Effector memory CD4-positive, alpha-beta T cell (primary cell): Measurements from ENCODE around the gene TOR3A.

Source experiments
- DNase-seq, 3 donors: peaks; one replicate each; pipeline ENCODE4 v3.0.0-alpha.2; 2020
- H3K27ac ChIP-seq: 2 replicates; pipeline ENCODE4 v1.7.0; 2013; ENCODE audit warnings: mild to moderate bottlenecking, low read length, moderate library complexity; ENCODE audit not compliant: insufficient read depth, poor library complexity, severe bottlenecking
- H3K27me3 ChIP-seq: replicated peaks from 2 replicates; pipeline ENCODE4 v1.7.0; 2013; ENCODE audit warnings: mild to moderate bottlenecking, low read length; ENCODE audit not compliant: insufficient read depth, control insufficient read depth, poor library complexity, severe bottlenecking
- H3K36me3 ChIP-seq: 2 replicates; pipeline ENCODE4 v1.7.0; 2013; ENCODE audit warnings: mild to moderate bottlenecking, low read length, moderate library complexity; ENCODE audit not compliant: control insufficient read depth, insufficient read depth
- H3K4me1 ChIP-seq: 2 replicates; pipeline ENCODE4 v1.7.0; 2013; ENCODE audit warnings: low read length, mild to moderate bottlenecking; ENCODE audit not compliant: control insufficient read depth, insufficient read depth, poor library complexity, severe bottlenecking
- H3K4me3 ChIP-seq: 2 replicates; pipeline ENCODE4 v1.7.0; 2013; ENCODE audit warnings: low read length, low read depth, mild to moderate bottlenecking; ENCODE audit not compliant: insufficient read depth, poor library complexity, severe bottlenecking
- H3K9me3 ChIP-seq: 2 replicates; pipeline ENCODE4 v1.7.0; 2013; ENCODE audit warnings: mild to moderate bottlenecking, low read length, moderate library complexity; ENCODE audit not compliant: control insufficient read depth

The TOR3A gene

GRCh38 chr1:179104611-179105250 lies 22.9 kb downstream of the TOR3A start:
- H3K27me3 ChIP-seq = no peaks in the 10 kb centered on the region
- H3K9me3 ChIP-seq = no peaks in the 10 kb centered on the region
- no peaks in the 10 kb centered on the region for H3K4me1 ChIP-seq
- H3K27ac ChIP-seq = no peak overlapping the region
- peaks cover 16% of the 10 kb centered on the region for H3K36me3 ChIP-seq
- DNase-seq = no peak
- H3K4me3 ChIP-seq = no peak overlapping the region

- H3K27ac ChIP-seq = no peak overlapping the region
- H3K36me3 ChIP-seq = peaks cover 23% of the 10 kb centered on the region
- H3K9me3 ChIP-seq = no peaks in the 10 kb centered on the region
- H3K27me3 ChIP-seq = no peaks in the 10 kb centered on the region
- no peak overlapping the region for H3K4me3 ChIP-seq
- DNase-seq = no peak
- H3K4me1 ChIP-seq = no peaks in the 10 kb centered on the region
These were observed 23.5 kb downstream of the TOR3A start for GRCh38 chr1:179105393-179105792.

GRCh38 chr1:179107706-179108629 lies 26.1 kb downstream of the TOR3A start:
- Histone ChIP-seq H3K4me3 (no peak overlapping the region), H3K36me3 (peaks cover 31% of the 10 kb centered on the region), H3K27ac (no peak overlapping the region), H3K27me3 (no peaks in the 10 kb centered on the region), H3K9me3 (no peaks in the 10 kb centered on the region), H3K4me1 (no peaks in the 10 kb centered on the region)
- no peak for DNase-seq

- no peaks in the 10 kb centered on the region for H3K4me1 ChIP-seq
- H3K4me3 ChIP-seq = no peak overlapping the region
- H3K36me3 ChIP-seq = peaks cover 31% of the 10 kb centered on the region
- no peak overlapping the region for H3K27ac ChIP-seq
- H3K27me3 ChIP-seq = no peaks in the 10 kb centered on the region
- no peak for DNase-seq
- H3K9me3 ChIP-seq = no peaks in the 10 kb centered on the region
These were observed 26.8 kb downstream of the TOR3A start for GRCh38 chr1:179108644-179109043.

GRCh38 chr1:179115181-179115580 lies 33.3 kb downstream of the TOR3A start:
- DNase-seq = no peak
- Histone ChIP-seq H3K27me3 (no peaks in the 10 kb centered on the region), H3K27ac (no peak overlapping the region), H3K9me3 (no peaks in the 10 kb centered on the region), H3K4me3 (no peak overlapping the region), H3K36me3 (peaks cover 21% of the 10 kb centered on the region), H3K4me1 (no peaks in the 10 kb centered on the region)

- Histone ChIP-seq H3K36me3 (peaks cover 10% of the 10 kb centered on the region), H3K9me3 (no peaks in the 10 kb centered on the region), H3K4me3 (no peak overlapping the region), H3K27ac (no peak overlapping the region), H3K27me3 (no peaks in the 10 kb centered on the region), H3K4me1 (no peaks in the 10 kb centered on the region)
- no peak for DNase-seq
These were observed 37.6 kb downstream of the TOR3A start for GRCh38 chr1:179119513-179119912.

- no peaks in the 10 kb centered on the region for H3K4me1 ChIP-seq
- H3K27me3 ChIP-seq = no peaks in the 10 kb centered on the region
- no peak overlapping the region for H3K27ac ChIP-seq
- H3K9me3 ChIP-seq = no peaks in the 10 kb centered on the region
- peaks cover 10% of the 10 kb centered on the region for H3K36me3 ChIP-seq
- H3K4me3 ChIP-seq = no peak overlapping the region
- DNase-seq = no peak
These were observed 38.9 kb downstream of the TOR3A start for GRCh38 chr1:179120736-179121135.

- H3K36me3 ChIP-seq = peaks cover 10% of the 10 kb centered on the region
- H3K9me3 ChIP-seq = no peaks in the 10 kb centered on the region
- DNase-seq = peak in 1 of 3 donors; percentile 29
- H3K27ac ChIP-seq = no peak overlapping the region
- no peak overlapping the region for H3K4me3 ChIP-seq
- no peaks in the 10 kb centered on the region for H3K27me3 ChIP-seq
- H3K4me1 ChIP-seq = no peaks in the 10 kb centered on the region
These were observed 39.5 kb downstream of the TOR3A start for GRCh38 chr1:179121159-179121938.

- Histone ChIP-seq H3K27ac (no peak overlapping the region), H3K36me3 (no peaks in the 10 kb centered on the region), H3K4me1 (no peaks in the 10 kb centered on the region), H3K27me3 (no peaks in the 10 kb centered on the region), H3K4me3 (no peak overlapping the region), H3K9me3 (no peaks in the 10 kb centered on the region)
- DNase-seq = no peak
These were observed 43.0 kb downstream of the TOR3A start for GRCh38 chr1:179124873-179125272.
